Measurements from ENCODE around the gene NXPE3.

DNA sequence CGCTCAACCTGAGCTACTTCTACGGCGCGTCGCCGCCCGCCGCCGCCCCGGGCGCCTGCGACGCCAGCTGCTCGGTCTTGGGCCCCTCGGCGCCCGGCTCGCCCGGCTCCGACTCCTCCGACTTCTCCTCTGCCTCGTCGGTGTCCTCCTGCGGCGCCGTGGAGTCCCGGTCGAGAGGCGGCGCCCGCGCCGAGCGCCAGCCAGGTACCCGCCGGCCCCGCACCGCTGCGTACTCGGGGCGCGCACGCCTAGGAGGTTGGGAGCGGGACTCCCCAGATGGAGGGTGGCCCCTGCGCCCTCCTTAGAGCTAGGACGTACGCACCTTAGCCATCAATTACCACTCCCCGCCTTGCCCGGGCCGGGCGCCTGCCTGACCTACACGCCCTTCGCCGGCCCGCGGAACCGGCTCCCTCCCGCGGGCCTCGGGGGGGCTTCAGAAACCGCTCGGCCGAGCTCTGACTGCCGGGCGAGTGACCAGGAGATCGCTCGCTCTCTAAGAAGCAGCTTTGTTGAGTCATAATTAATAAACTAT lies 70.8 kb downstream of the NXPE3 start:
- TF ChIP-seq, protein P1, sequence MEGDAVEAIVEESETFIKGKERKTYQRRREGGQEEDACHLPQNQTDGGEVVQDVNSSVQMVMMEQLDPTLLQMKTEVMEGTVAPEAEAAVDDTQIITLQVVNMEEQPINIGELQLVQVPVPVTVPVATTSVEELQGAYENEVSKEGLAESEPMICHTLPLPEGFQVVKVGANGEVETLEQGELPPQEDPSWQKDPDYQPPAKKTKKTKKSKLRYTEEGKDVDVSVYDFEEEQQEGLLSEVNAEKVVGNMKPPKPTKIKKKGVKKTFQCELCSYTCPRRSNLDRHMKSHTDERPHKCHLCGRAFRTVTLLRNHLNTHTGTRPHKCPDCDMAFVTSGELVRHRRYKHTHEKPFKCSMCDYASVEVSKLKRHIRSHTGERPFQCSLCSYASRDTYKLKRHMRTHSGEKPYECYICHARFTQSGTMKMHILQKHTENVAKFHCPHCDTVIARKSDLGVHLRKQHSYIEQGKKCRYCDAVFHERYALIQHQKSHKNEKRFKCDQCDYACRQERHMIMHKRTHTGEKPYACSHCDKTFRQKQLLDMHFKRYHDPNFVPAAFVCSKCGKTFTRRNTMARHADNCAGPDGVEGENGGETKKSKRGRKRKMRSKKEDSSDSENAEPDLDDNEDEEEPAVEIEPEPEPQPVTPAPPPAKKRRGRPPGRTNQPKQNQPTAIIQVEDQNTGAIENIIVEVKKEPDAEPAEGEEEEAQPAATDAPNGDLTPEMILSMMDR (IDR thresholded peaks at IDR 0.05; ENCODE audit: low read depth, low read length, poor library complexity, severe bottlenecking), result peak; percentile 40
- TF ChIP-seq EZH2phosphoT487 (IDR thresholded peaks at IDR 0.05; ENCODE audit: borderline replicate concordance, low read length), result no peak
